ENCODE results near the gene AKAP13. TPM values are rescaled to one million over a fixed set of nuclear protein-coding genes. Genes with fewer than 3 reads are reported as not detected.

AKAP13 gene
- total RNA-seq, 2 experiments from 2014 or later: 79.4 to 83.2 TPM

GRCh38 chr15:85781099-85781498, 400.7 kb downstream of the AKAP13 start:
- CTCF ChIA-PET: interaction anchor here (0.8 kb wide), 1 partner anchor 16 kb away, joined by 3 read pairs; no protein-coding TSS in a partner anchor
- H3K4me3 Mint-ChIP-seq: no peak overlapping the region
- DNase-seq: no peak
- no peak overlapping the region for H3K27ac Mint-ChIP-seq
- H3K36me3 Mint-ChIP-seq (ENCODE audit: low read depth): no peaks in the 10 kb centered on the region
- no peaks in the 10 kb centered on the region for H3K27me3 Mint-ChIP-seq (ENCODE audit: low read depth)
- H3K4me1 Mint-ChIP-seq (ENCODE audit: low read depth): peaks cover 49% of the 10 kb centered on the region
- no peaks in the 10 kb centered on the region for H3K9me3 Mint-ChIP-seq
- intact Hi-C loops (cut with micrococcal nuclease): no loop called here

- CTCF ChIA-PET: no interaction called here
- DNase-seq: no peak
- Mint-ChIP-seq H3K9me3 (no peaks in the 10 kb centered on the region), H3K4me1 (ENCODE audit: low read depth) (peaks cover 53% of the 10 kb centered on the region), H3K27ac (no peak overlapping the region), H3K36me3 (ENCODE audit: low read depth) (no peaks in the 10 kb centered on the region), H3K27me3 (ENCODE audit: low read depth) (no peaks in the 10 kb centered on the region), H3K4me3 (no peak overlapping the region)
- intact Hi-C loops (cut with micrococcal nuclease): no loop called here
Measured at GRCh38 chr15:85782064-85782463, 401.7 kb downstream of the AKAP13 start.

GRCh38 chr15:85785887-85786780, 405.7 kb downstream of the AKAP13 start:
- intact Hi-C loops (cut with micrococcal nuclease): loop anchor here (1.0 kb wide), 1 partner anchor 7 kb away; no protein-coding TSS in a partner anchor
- H3K4me1 Mint-ChIP-seq (ENCODE audit: low read depth): peaks cover 63% of the 10 kb centered on the region
- peak; percentile 56 for DNase-seq

GRCh38 chr15:85786781-85787114, 406.3 kb downstream of the AKAP13 start:
- no peaks in the 10 kb centered on the region for H3K9me3 Mint-ChIP-seq
- CTCF ChIA-PET: interaction anchor here (1.0 kb wide), 1 partner anchor 18 kb away, joined by 3 read pairs; no protein-coding TSS in a partner anchor
- peaks cover 3% of the 10 kb centered on the region for H3K36me3 Mint-ChIP-seq (ENCODE audit: low read depth)
- DNase-seq: no peak
- no peak overlapping the region for H3K4me3 Mint-ChIP-seq
- peaks cover 61% of the 10 kb centered on the region for H3K4me1 Mint-ChIP-seq (ENCODE audit: low read depth)
- H3K27me3 Mint-ChIP-seq (ENCODE audit: low read depth): no peaks in the 10 kb centered on the region
- intact Hi-C loops (cut with micrococcal nuclease): no loop called here
- no peak overlapping the region for H3K27ac Mint-ChIP-seq

More at GRCh38 chr15:85785887-85786780, 405.7 kb downstream of the AKAP13 start:
- Mint-ChIP-seq H3K27me3 (ENCODE audit: low read depth) (no peaks in the 10 kb centered on the region), H3K9me3 (no peaks in the 10 kb centered on the region), H3K27ac (peak overlapping the region; percentile 56), H3K4me3 (peak overlapping the region; percentile 48), H3K36me3 (ENCODE audit: low read depth) (peaks cover 3% of the 10 kb centered on the region)
- CTCF ChIA-PET: interaction anchor here (1.0 kb wide), 1 partner anchor 18 kb away, joined by 3 read pairs; no protein-coding TSS in a partner anchor

GRCh38 chr15:85788771-85789495, 408.5 kb downstream of the AKAP13 start:
- no peak for DNase-seq
- Mint-ChIP-seq H3K4me3 (no peak overlapping the region), H3K27ac (no peak overlapping the region), H3K36me3 (ENCODE audit: low read depth) (peaks cover 3% of the 10 kb centered on the region), H3K4me1 (ENCODE audit: low read depth) (peaks cover 66% of the 10 kb centered on the region), H3K9me3 (no peaks in the 10 kb centered on the region), H3K27me3 (ENCODE audit: low read depth) (no peaks in the 10 kb centered on the region)
- CTCF ChIA-PET: interaction anchor here (1.1 to 1.5 kb wide), 4 partner anchors 53 to 65 kb away, joined by 3 read pairs; no protein-coding TSS in a partner anchor
- intact Hi-C loops (cut with micrococcal nuclease): no loop called here

GRCh38 chr15:85789496-85789875, 409.1 kb downstream of the AKAP13 start:
- no peaks in the 10 kb centered on the region for H3K9me3 Mint-ChIP-seq
- intact Hi-C loops (cut with micrococcal nuclease): no loop called here
- H3K4me1 Mint-ChIP-seq (ENCODE audit: low read depth): peaks cover 63% of the 10 kb centered on the region
- peaks cover 3% of the 10 kb centered on the region for H3K36me3 Mint-ChIP-seq (ENCODE audit: low read depth)
- H3K27me3 Mint-ChIP-seq (ENCODE audit: low read depth): no peaks in the 10 kb centered on the region
- no peak for DNase-seq
- CTCF ChIA-PET: interaction anchor here (1.1 to 1.5 kb wide), 2 partner anchors 52 to 60 kb away, joined by 3 read pairs; no protein-coding TSS in a partner anchor
- H3K27ac Mint-ChIP-seq: no peak overlapping the region
- H3K4me3 Mint-ChIP-seq: no peak overlapping the region

GRCh38 chr15:85792102-85792731, 411.8 kb downstream of the AKAP13 start:
- no peak overlapping the region for H3K27ac Mint-ChIP-seq

GRCh38 chr15:85792912-85793590, 412.6 kb downstream of the AKAP13 start:
- peak; percentile 58 for DNase-seq
- intact Hi-C loops (cut with micrococcal nuclease): loop anchor here (1.0 to 5.0 kb wide), 3 partner anchors 8 to 176 kb away; no protein-coding TSS in a partner anchor
- Mint-ChIP-seq H3K4me3 (peak overlapping the region; percentile 86), H3K9me3 (no peaks in the 10 kb centered on the region), H3K4me1 (ENCODE audit: low read depth) (peaks cover 45% of the 10 kb centered on the region), H3K27ac (no peak overlapping the region), H3K27me3 (ENCODE audit: low read depth) (no peaks in the 10 kb centered on the region), H3K36me3 (ENCODE audit: low read depth) (peaks cover 3% of the 10 kb centered on the region)
- CTCF ChIA-PET: interaction anchor here (0.7 to 1.4 kb wide), 3 partner anchors 10 to 61 kb away, joined by 3 read pairs; no protein-coding TSS in a partner anchor

More at GRCh38 chr15:85792102-85792731, 411.8 kb downstream of the AKAP13 start:
- Mint-ChIP-seq H3K4me3 (no peak overlapping the region), H3K27me3 (ENCODE audit: low read depth) (no peaks in the 10 kb centered on the region), H3K4me1 (ENCODE audit: low read depth) (peaks cover 51% of the 10 kb centered on the region), H3K9me3 (no peaks in the 10 kb centered on the region), H3K36me3 (ENCODE audit: low read depth) (peaks cover 3% of the 10 kb centered on the region)
- no peak for DNase-seq
- intact Hi-C loops (cut with micrococcal nuclease): loop anchor here (5.0 kb wide), 2 partner anchors 60 to 175 kb away; no protein-coding TSS in a partner anchor
- CTCF ChIA-PET: interaction anchor here (0.6 to 1.4 kb wide), 4 partner anchors 9 to 397 kb away, joined by 3 read pairs; no protein-coding TSS in a partner anchor

- Mint-ChIP-seq H3K27ac (peak overlapping the region; percentile 50), H3K36me3 (ENCODE audit: low read depth) (peaks cover 3% of the 10 kb centered on the region), H3K9me3 (no peaks in the 10 kb centered on the region), H3K4me1 (ENCODE audit: low read depth) (peaks cover 38% of the 10 kb centered on the region), H3K4me3 (peak overlapping the region; percentile 86), H3K27me3 (ENCODE audit: low read depth) (no peaks in the 10 kb centered on the region)
- peak; percentile 52 for DNase-seq
- intact Hi-C loops (cut with micrococcal nuclease): loop anchor here (1.0 to 5.0 kb wide), 3 partner anchors 9 to 177 kb away; no protein-coding TSS in a partner anchor
- CTCF ChIA-PET: interaction anchor here (0.7 to 0.8 kb wide), 2 partner anchors 46 to 703 kb away, joined by 3 read pairs; no protein-coding TSS in a partner anchor
Measured at GRCh38 chr15:85793641-85794597, 413.5 kb downstream of the AKAP13 start.

DNA sequence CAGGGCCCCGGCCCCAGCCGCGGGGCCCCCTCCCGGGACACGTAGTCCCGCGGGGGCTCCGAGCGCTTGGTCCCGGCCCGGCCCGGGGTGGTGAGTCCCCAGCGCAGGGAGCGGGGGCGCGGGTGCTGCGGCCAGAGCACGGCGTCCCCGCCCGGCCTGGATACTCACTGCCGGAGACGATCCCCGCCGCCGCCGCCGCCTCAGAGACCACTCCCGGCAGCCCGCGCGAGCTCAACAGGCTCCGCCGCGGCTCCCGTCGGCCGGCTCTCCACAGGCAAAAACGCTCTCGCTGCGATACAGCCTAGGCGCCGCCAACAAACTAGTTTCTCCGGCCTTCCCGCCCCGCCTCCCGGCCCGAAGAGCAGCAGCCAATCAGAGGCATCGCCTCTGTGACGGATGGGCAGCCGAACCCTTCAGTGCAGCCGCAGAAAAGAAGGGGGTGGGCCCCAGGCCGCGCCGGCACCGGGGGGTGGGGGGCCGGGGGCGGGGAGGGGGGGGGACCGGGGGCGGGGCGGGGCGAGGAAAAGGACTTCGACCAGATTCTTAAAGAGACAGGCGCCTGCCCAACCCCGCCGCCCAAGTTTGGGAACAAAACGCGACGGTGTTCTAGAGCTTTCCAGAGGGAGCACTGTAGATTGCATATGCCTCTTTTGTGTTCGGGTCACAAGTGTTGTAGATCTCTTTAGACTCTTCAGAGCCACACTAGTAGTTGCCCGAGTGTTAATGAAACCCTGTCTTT, 414.4 kb downstream of the AKAP13 start, which contains the start of gene KLHL25:
TSS of gene KLHL25 (minus strand) at position 328 of the 739 bp plus-strand sequence. CDS start 25,115 bp downstream, outside the sequence.
- CTCF ChIA-PET: interaction anchor here (0.7 to 0.8 kb wide), 3 partner anchors 45 to 704 kb away, joined by 3 read pairs; no protein-coding TSS in a partner anchor
- H3K36me3 Mint-ChIP-seq (ENCODE audit: low read depth): peaks cover 3% of the 10 kb centered on the region
- peak within 1 kb of the TSS; percentile 86 for H3K4me3 Mint-ChIP-seq
- intact Hi-C loops (cut with micrococcal nuclease): loop anchor here (5.0 kb wide), 2 partner anchors 62 to 177 kb away; no protein-coding TSS in a partner anchor
- no peaks in the 10 kb centered on the region for H3K27me3 Mint-ChIP-seq (ENCODE audit: low read depth)
- peak within 1 kb of the TSS; percentile 50 for H3K27ac Mint-ChIP-seq
- DNase-seq: peak; percentile 94
- peaks cover 34% of the 10 kb centered on the region for H3K4me1 Mint-ChIP-seq (ENCODE audit: low read depth)
- no peaks in the 10 kb centered on the region for H3K9me3 Mint-ChIP-seq
